Activated CD8-positive, alpha-beta T cell treated with anti-CD3 and anti-CD28 coated beads for 36 hours (primary cell): ENCODE measurements around the gene PKNOX2. TPM values are rescaled to one million over a fixed set of nuclear protein-coding genes. Genes with fewer than 3 reads are reported as not detected.

Experiments used
- ATAC-seq: fragments of 200-7000 bp; cut with Tn5 transposase; one replicate; pipeline ENCODE4 v1.10.0; 2021; ENCODE audit warnings: mild to moderate bottlenecking, moderate library complexity
- CTCF ChIA-PET: fragments of 350-600 bp; sonication (Branson Sonifier 250); formaldehyde crosslinking; loops from one replicate; lab custom pipeline; 2021; ENCODE audit warnings: antibody characterized with exemption; lab: Charles Lee
- POLR2A ChIA-PET: fragments of 350-600 bp; sonication (Branson Sonifier 250); formaldehyde crosslinking; loops from one replicate; lab custom pipeline; 2021; ENCODE audit warnings: antibody characterized with exemption; lab: Charles Lee
- DNase-seq: peaks from one replicate; pipeline ENCODE4 v3.0.0-alpha.2; 2020
- H3K27ac Mint-ChIP-seq: one replicate; pipeline ENCODE4 v1.8.0; 2021; ENCODE audit warnings: mild to moderate bottlenecking, mixed read lengths
- H3K27me3 Mint-ChIP-seq: one replicate; pipeline ENCODE4 v1.8.0; 2021; ENCODE audit warnings: mixed read lengths
- H3K36me3 Mint-ChIP-seq: one replicate; pipeline ENCODE4 v1.8.0; 2021; ENCODE audit warnings: low read depth, mixed read lengths
- H3K4me1 Mint-ChIP-seq: one replicate; pipeline ENCODE4 v1.8.0; 2021; ENCODE audit warnings: low read depth, mixed read lengths
- H3K4me3 Mint-ChIP-seq: one replicate; pipeline ENCODE4 v1.8.0; 2021; ENCODE audit warnings: mild to moderate bottlenecking, moderate library complexity, mixed read lengths
- H3K9me3 Mint-ChIP-seq: one replicate; pipeline ENCODE4 v1.8.0; 2021; ENCODE audit warnings: mixed read lengths
- CTCF ChIP-seq: fragments of 200-600 bp; IDR thresholded peaks from one replicate; pipeline ENCODE4 v1.8.0; 2022; ENCODE audit warnings: antibody characterized with exemption, mild to moderate bottlenecking
- intact Hi-C: fragments of 100-400 bp; cut with micrococcal nuclease; formaldehyde crosslinking; loops from one replicate; pipeline ENCODE4 v1.10.0; 2022
- total RNA-seq, 2 experiments: library from RNA; stranded (reverse); gene quantifications; one replicate each; pipeline ENCODE4 v1.2.3, GENCODE V29; 2021

Gene PKNOX2
- total RNA-seq, 2 experiments from 2014 or later: not detected

GRCh38 chr11:125407046-125407445, 242.5 kb downstream of the PKNOX2 start:
- CTCF ChIA-PET: interaction anchor here (1.5 kb wide), 1 partner anchor 10 kb away, joined by 5 read pairs; no protein-coding TSS in a partner anchor
- no peaks in the 10 kb centered on the region for H3K9me3 Mint-ChIP-seq
- no peaks in the 10 kb centered on the region for H3K36me3 Mint-ChIP-seq
- peaks cover 36% of the 10 kb centered on the region for H3K27me3 Mint-ChIP-seq
- H3K4me3 Mint-ChIP-seq: no peak overlapping the region
- H3K27ac Mint-ChIP-seq: no peak overlapping the region
- ATAC-seq: no peak
- no peak for TF ChIP-seq CTCF
- intact Hi-C loops: loop anchor here (10.0 kb wide), 1 partner anchor 442 kb away; no protein-coding TSS in a partner anchor
- POLR2A ChIA-PET: no interaction called here
- peaks cover 4% of the 10 kb centered on the region for H3K4me1 Mint-ChIP-seq
- no peak for DNase-seq

GRCh38 chr11:125408311-125408711, 243.8 kb downstream of the PKNOX2 start:
- ChIA-PET POLR2A (no interaction called here), CTCF (interaction anchor here (0.7 to 2.1 kb wide), 3 partner anchors 21 to 62 kb away, joined by 3 to 7 read pairs (median 3); no protein-coding TSS in a partner anchor)
- peaks cover 4% of the 10 kb centered on the region for H3K4me1 Mint-ChIP-seq
- ATAC-seq: no peak
- peaks cover 32% of the 10 kb centered on the region for H3K27me3 Mint-ChIP-seq
- DNase-seq: no peak
- no peaks in the 10 kb centered on the region for H3K9me3 Mint-ChIP-seq
- TF ChIP-seq CTCF: no peak
- H3K4me3 Mint-ChIP-seq: no peak overlapping the region
- H3K36me3 Mint-ChIP-seq: no peaks in the 10 kb centered on the region
- intact Hi-C loops: loop anchor here (10.0 kb wide), 1 partner anchor 444 kb away; no protein-coding TSS in a partner anchor
- H3K27ac Mint-ChIP-seq: no peak overlapping the region

- Mint-ChIP-seq H3K27ac (no peak overlapping the region), H3K9me3 (no peaks in the 10 kb centered on the region), H3K4me3 (no peak overlapping the region), H3K27me3 (peaks cover 18% of the 10 kb centered on the region), H3K36me3 (no peaks in the 10 kb centered on the region), H3K4me1 (no peaks in the 10 kb centered on the region)
- ATAC-seq (no peak), DNase-seq (no peak)
- POLR2A ChIA-PET: no interaction called here
- intact Hi-C loops: no loop called here
- CTCF ChIA-PET: interaction anchor here (2.1 kb wide), 1 partner anchor 19 kb away, joined by 7 read pairs; no protein-coding TSS in a partner anchor
- no peak for TF ChIP-seq CTCF
These were observed 245.5 kb downstream of the PKNOX2 start for GRCh38 chr11:125410091-125410490.

GRCh38 chr11:125412177-125412496, 247.6 kb downstream of the PKNOX2 start:
- Mint-ChIP-seq H3K4me1 (no peaks in the 10 kb centered on the region), H3K4me3 (no peak overlapping the region), H3K27me3 (peaks cover 10% of the 10 kb centered on the region), H3K27ac (no peak overlapping the region), H3K9me3 (no peaks in the 10 kb centered on the region), H3K36me3 (no peaks in the 10 kb centered on the region)
- ATAC-seq: no peak
- TF ChIP-seq CTCF: no peak
- intact Hi-C loops: no loop called here
- ChIA-PET CTCF (no interaction called here), POLR2A (no interaction called here)
- DNase-seq: no peak

- Mint-ChIP-seq H3K36me3 (no peaks in the 10 kb centered on the region), H3K4me3 (no peak overlapping the region), H3K27ac (no peak overlapping the region), H3K27me3 (peaks cover 9% of the 10 kb centered on the region), H3K4me1 (no peaks in the 10 kb centered on the region), H3K9me3 (no peaks in the 10 kb centered on the region)
- ChIA-PET CTCF (interaction anchor here (1.7 kb wide), 1 partner anchor 9 kb away, joined by 5 read pairs; no protein-coding TSS in a partner anchor), POLR2A (no interaction called here)
- no peak for ATAC-seq
- intact Hi-C loops: no loop called here
- TF ChIP-seq CTCF: no peak
- DNase-seq: no peak
These were observed 248.0 kb downstream of the PKNOX2 start for GRCh38 chr11:125412509-125412908.
